Endodermal cell (in vitro differentiated cells): ENCODE results near the gene CTNND2. TPM values are rescaled to one million over a fixed set of nuclear protein-coding genes. Genes with fewer than 3 reads are reported as not detected.

Experiments used
- DNase-seq: peaks from one replicate; pipeline ENCODE4 v3.0.0-alpha.2; 2017
- H3K27ac ChIP-seq: 2 replicates; pipeline ENCODE4 v1.5.1; 2013; ENCODE audit warnings: mild to moderate bottlenecking, low read depth, low read length, moderate library complexity
- H3K27me3 ChIP-seq: 2 replicates; pipeline ENCODE4 v1.6.1; 2013; ENCODE audit warnings: mild to moderate bottlenecking, low read length, moderate library complexity; ENCODE audit not compliant: insufficient read depth, control insufficient read depth, poor library complexity, severe bottlenecking
- H3K36me3 ChIP-seq: 2 replicates; pipeline ENCODE4 v1.7.0; 2013; ENCODE audit warnings: mild to moderate bottlenecking, low read length, moderate library complexity; ENCODE audit not compliant: control insufficient read depth, insufficient read depth
- H3K4me1 ChIP-seq: one replicate; pipeline ENCODE4 v1.7.0; 2013; ENCODE audit warnings: low read length; ENCODE audit not compliant: control insufficient read depth, insufficient read depth
- H3K4me3 ChIP-seq: 2 replicates; pipeline ENCODE4 v1.5.1; 2013; ENCODE audit warnings: mild to moderate bottlenecking, low read length, moderate library complexity
- H3K9ac ChIP-seq: 2 replicates; pipeline ENCODE4 v1.6.1; 2013; ENCODE audit warnings: mild to moderate bottlenecking, low read length, moderate library complexity; ENCODE audit not compliant: poor library complexity, severe bottlenecking; ENCODE audit errors: extremely low read depth
- H3K9me3 ChIP-seq: 2 replicates; pipeline ENCODE4 v1.6.1; 2013; ENCODE audit warnings: mild to moderate bottlenecking, low read length, moderate library complexity; ENCODE audit not compliant: control insufficient read depth
- H3K27ac Mint-ChIP-seq: 2 replicates; pipeline ENCODE4 v1.8.0; 2020; ENCODE audit warnings: mixed read lengths
- H3K27me3 Mint-ChIP-seq: 2 replicates; pipeline ENCODE4 v1.8.0; 2021; ENCODE audit warnings: mild to moderate bottlenecking, mixed read lengths; ENCODE audit not compliant: insufficient read depth
- H3K36me3 Mint-ChIP-seq: 2 replicates; pipeline ENCODE4 v1.8.0; 2020; ENCODE audit warnings: low read depth, mixed read lengths
- H3K4me1 Mint-ChIP-seq: 2 replicates; pipeline ENCODE4 v1.8.0; 2020; ENCODE audit warnings: mixed read lengths
- H3K4me3 Mint-ChIP-seq: 2 replicates; pipeline ENCODE4 v1.8.0; 2020; ENCODE audit warnings: mild to moderate bottlenecking, moderate library complexity, mixed read lengths
- H3K9me3 Mint-ChIP-seq: 2 replicates; pipeline ENCODE4 v1.8.0; 2020; ENCODE audit warnings: mild to moderate bottlenecking, mixed read lengths
- CTCF ChIP-seq: fragments of 200-600 bp; sonication (generic); conservative IDR thresholded peaks from 2 replicates; pipeline ENCODE4 v1.5.0; 2021; ENCODE audit warnings: antibody characterized with exemption, mild to moderate bottlenecking
- WGBS, 2 experiments: methylation state at CpG; one replicate each; pipeline versions ENCODE4 v1.1.5 to v1.1.7; 2013; ENCODE audit warnings: missing lambda C conversion rate in 2 of 2, mixed read lengths in 1 of 2; ENCODE audit not compliant: insufficient coverage in 1 of 2, insufficient read length in 1 of 2; 5-methylcytosine and 5-hydroxymethylcytosine counted together
- total RNA-seq, 2 donors: library from RNA; stranded (reverse); fragmentation: NEBNext Ultra II Directional in 1 of 2; extraction: Animal tissue kit (Norgen Biotek cat#: 25700) in 1 of 2; gene quantifications; 2 replicates in 1 of 2; 3 replicates in 1 of 2; pipeline ENCODE4 v1.2.1, GENCODE V29; 2021

CTNND2 gene
- total RNA-seq, 2 donors from 2014 or later: 6.5 to 10.3 TPM

GRCh38 chr5:11171236-11171635, 733.0 kb downstream of the CTNND2 start:
- 90% methylated on average over 1 of the region's 1 CpG; no CpG with 5 or more reads in 1 of the 2 experiments for WGBS, 2 experiments
- DNase-seq: no peak
- H3K9ac ChIP-seq: no peak overlapping the region
- no peaks in the 10 kb centered on the region for H3K4me1 ChIP-seq
- TF ChIP-seq CTCF: no peak
- Mint-ChIP-seq H3K4me1 (no peaks in the 10 kb centered on the region), H3K9me3 (no peaks in the 10 kb centered on the region), H3K36me3 (no peaks in the 10 kb centered on the region), H3K27ac (no peak overlapping the region), H3K27me3 (no peaks in the 10 kb centered on the region), H3K4me3 (no peak overlapping the region)
- no peak overlapping the region for H3K4me3 ChIP-seq
- H3K27me3 ChIP-seq: no peaks in the 10 kb centered on the region
- H3K27ac ChIP-seq: no peak overlapping the region
- H3K36me3 ChIP-seq: no peaks in the 10 kb centered on the region
- no peaks in the 10 kb centered on the region for H3K9me3 ChIP-seq

- Mint-ChIP-seq H3K4me1 (no peaks in the 10 kb centered on the region), H3K4me3 (no peak overlapping the region), H3K9me3 (no peaks in the 10 kb centered on the region), H3K27ac (no peak overlapping the region), H3K36me3 (no peaks in the 10 kb centered on the region), H3K27me3 (no peaks in the 10 kb centered on the region)
- Histone ChIP-seq H3K9me3 (no peaks in the 10 kb centered on the region), H3K4me1 (no peaks in the 10 kb centered on the region), H3K27ac (no peak overlapping the region), H3K27me3 (no peaks in the 10 kb centered on the region), H3K9ac (no peak overlapping the region), H3K36me3 (no peaks in the 10 kb centered on the region), H3K4me3 (no peak overlapping the region)
- no peak for TF ChIP-seq CTCF
- WGBS, 2 experiments: 86 to 89% methylated on average over 2 to 7 of the region's 7 CpGs
- no peak for DNase-seq
Observed at GRCh38 chr5:11166923-11167322, 737.3 kb downstream of the CTNND2 start.

DNA sequence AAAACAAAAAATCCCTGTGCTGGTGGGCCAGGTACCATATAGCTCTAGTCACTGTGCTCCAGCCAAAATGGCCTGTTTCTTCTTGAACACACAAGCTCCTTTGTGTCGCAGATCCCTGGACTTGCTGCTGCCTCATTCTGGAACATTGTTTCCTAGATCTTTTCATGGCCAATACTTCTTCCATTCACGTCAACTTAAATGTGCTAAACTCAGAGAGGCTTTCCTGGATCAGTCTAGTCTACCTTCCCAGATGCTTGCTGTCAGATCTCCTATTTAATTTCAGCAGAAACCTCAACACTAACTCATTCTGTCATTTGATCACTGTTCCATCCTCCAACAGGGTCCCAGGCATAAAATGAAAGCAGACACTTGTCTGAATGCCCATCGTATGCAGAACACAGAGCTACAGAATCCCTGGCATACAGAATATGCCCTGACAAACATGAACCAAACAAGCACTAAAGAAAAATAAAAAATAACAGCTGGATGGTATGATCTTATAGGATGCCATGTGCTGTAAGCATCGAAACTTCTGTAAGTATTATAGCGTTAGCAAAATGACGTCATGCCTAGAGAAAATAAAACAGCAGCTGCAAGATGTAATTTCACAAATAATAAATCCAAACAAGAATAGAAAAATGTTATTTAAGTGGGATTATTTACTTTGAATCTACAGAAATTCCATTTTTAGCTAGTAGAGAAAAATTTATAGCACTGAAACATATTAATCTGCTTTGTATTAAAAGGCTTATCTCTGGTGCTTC, 739.5 kb downstream of the CTNND2 start:
- no peak for TF ChIP-seq CTCF
- DNase-seq: no peak
- Mint-ChIP-seq H3K36me3 (no peaks in the 10 kb centered on the region), H3K27me3 (no peaks in the 10 kb centered on the region), H3K27ac (no peak overlapping the region), H3K4me1 (no peaks in the 10 kb centered on the region), H3K9me3 (no peaks in the 10 kb centered on the region), H3K4me3 (no peak overlapping the region)
- H3K27me3 ChIP-seq: no peaks in the 10 kb centered on the region
- H3K36me3 ChIP-seq: no peaks in the 10 kb centered on the region
- no peak overlapping the region for H3K9ac ChIP-seq
- WGBS, 2 experiments: 93% methylated on average over 4 to 6 of the region's 6 CpGs
- no peak overlapping the region for H3K4me3 ChIP-seq
- H3K27ac ChIP-seq: no peak overlapping the region
- H3K9me3 ChIP-seq: no peaks in the 10 kb centered on the region
- no peaks in the 10 kb centered on the region for H3K4me1 ChIP-seq
